Measurements from ENCODE around the gene IARS2.
"Not testable (repeated sequence)": the region's sequence is repeated elsewhere in the genome, so short reads cannot be mapped to it uniquely, and the experiment has no call there.

IARS2 gene

DNA sequence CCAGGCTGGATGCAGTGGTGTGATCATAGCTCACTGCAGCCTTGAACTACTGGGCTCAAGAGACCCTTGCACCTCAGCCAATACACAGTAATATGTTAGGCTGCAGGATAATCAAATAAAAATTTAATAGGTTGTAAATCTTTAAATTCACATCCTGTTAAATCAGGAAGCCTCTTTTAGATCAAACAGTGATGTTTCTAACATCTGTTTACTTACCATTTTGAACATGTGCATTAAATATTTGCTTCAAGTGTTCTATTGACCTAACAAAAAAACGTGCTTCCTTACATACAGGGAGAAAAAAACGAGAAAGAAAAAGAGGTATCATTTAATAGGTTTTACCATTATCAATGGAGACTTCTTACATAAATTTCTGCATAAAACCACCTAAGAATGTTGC, 70.6 kb downstream of the IARS2 start:
- Histone ChIP-seq H3K27me3 (ENCODE audit: control insufficient read depth, insufficient read depth, low read length) (no peaks in the 10 kb centered on the region), H3K4me3 (ENCODE audit: low read length) (no peak overlapping the region), H3K36me3 (ENCODE audit: control insufficient read depth, insufficient read depth, low read length) (peaks cover 8% of the 10 kb centered on the region; the same call in 1 of the 2 replicates), H3K9me3 (ENCODE audit: control insufficient read depth, insufficient read depth, low read length) (no peaks in the 10 kb centered on the region), H3K4me1 (ENCODE audit: control insufficient read depth, insufficient read depth, low read length) (no peaks in the 10 kb centered on the region), H3K27ac (ENCODE audit: low read length) (no peak overlapping the region)
- WGBS (ENCODE audit: insufficient coverage, insufficient read length): no CpG with 5 or more reads among the region's 2 CpGs
- DNase-seq (ENCODE audit: low read depth, low spot score): no peak

DNA sequence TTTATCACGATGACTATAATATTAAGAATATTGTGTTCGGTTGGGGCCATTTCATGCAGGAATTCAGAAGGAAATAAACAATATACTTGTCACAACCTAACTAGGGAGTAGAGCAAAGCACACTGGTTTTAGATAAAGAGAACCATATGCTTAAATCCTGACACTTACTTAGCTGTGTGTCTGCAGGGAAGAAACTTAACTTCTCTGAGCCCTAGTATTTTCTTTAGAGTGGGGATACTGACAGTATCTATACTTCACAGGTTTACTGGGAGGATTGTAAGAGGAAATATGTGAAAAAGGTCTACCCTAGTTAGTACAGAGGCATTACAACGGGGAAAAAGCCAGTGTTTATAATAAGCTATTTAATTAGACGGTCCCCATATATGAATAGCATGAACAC, 72.9 kb downstream of the IARS2 start:
- Histone ChIP-seq H3K27ac (ENCODE audit: low read length) (no peak overlapping the region), H3K4me3 (ENCODE audit: low read length) (no peak overlapping the region), H3K4me1 (ENCODE audit: control insufficient read depth, insufficient read depth, low read length) (no peaks in the 10 kb centered on the region), H3K9me3 (ENCODE audit: control insufficient read depth, insufficient read depth, low read length) (no peaks in the 10 kb centered on the region), H3K36me3 (ENCODE audit: control insufficient read depth, insufficient read depth, low read length) (peaks cover 12% of the 10 kb centered on the region; the same call in 1 of the 2 replicates), H3K27me3 (ENCODE audit: control insufficient read depth, insufficient read depth, low read length) (no peaks in the 10 kb centered on the region)
- no CpG with 5 or more reads among the region's 4 CpGs for WGBS (ENCODE audit: insufficient coverage, insufficient read length)
- no peak for DNase-seq (ENCODE audit: low read depth, low spot score)

DNA sequence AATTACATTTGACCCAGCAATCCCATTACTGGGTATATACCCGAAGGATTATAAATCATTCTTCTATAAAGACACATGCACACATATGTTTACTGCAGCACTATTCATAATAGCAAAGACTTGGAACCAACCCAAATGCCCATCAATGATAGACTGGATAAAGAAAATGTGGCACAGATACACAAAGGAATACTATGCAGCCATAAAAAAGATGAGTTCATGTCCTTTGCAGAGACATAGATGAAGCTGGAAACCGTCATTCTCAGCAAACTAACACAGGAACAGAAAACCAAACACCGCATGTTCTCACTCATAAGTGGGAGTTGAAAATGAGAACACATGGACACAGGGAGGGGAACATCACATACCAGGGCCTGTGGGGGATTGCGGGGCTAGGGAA, 76.0 kb downstream of the IARS2 start:
- H3K9me3 ChIP-seq (ENCODE audit: control insufficient read depth, insufficient read depth, low read length); H3K27me3 ChIP-seq (ENCODE audit: control insufficient read depth, insufficient read depth, low read length); H3K4me1 ChIP-seq (ENCODE audit: control insufficient read depth, insufficient read depth, low read length); H3K4me3 ChIP-seq (ENCODE audit: low read length); H3K27ac ChIP-seq (ENCODE audit: low read length); DNase-seq (ENCODE audit: low read depth, low spot score): not testable (repeated sequence)
- peaks cover 13% of the 10 kb centered on the region; the same call in 1 of the 2 replicates for H3K36me3 ChIP-seq (ENCODE audit: control insufficient read depth, insufficient read depth, low read length)
- no CpG with 5 or more reads among the region's 4 CpGs for WGBS (ENCODE audit: insufficient coverage, insufficient read length)

DNA sequence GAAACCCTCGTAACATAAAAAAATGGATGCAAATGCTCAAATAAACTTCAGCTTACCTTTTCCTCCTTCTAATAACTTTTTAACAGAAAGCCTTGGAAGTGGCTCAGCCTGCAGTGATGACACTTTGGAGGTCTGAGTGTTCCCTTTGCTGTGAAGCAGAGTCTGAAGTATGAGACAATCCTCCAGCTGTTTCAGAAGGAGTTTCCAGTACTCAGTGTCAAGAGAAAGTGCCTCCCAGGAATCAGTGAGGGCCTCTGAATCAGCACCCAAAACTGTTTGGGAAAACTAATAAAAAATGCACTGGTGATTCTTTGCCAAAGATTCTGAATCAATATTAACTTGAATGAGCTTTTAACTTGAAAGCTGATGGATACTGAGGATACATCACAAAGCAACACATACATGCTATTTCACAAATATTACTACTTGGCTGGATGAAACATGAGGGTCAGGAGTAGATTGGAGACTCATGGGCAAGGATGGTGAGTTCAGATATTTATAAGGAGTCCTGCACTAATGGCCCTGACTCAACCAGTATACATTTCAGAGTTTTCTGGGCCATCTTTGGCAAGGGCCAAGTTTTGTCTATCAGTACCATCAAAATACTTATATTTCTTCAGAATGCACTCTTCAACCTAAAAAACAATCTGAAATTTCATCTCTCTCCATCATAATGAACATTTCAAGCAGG, 77.0 kb downstream of the IARS2 start:
- no CpG with 5 or more reads among the region's 1 CpG for WGBS (ENCODE audit: insufficient coverage, insufficient read length)
- no peak overlapping the region for H3K27ac ChIP-seq (ENCODE audit: low read length)
- H3K4me3 ChIP-seq (ENCODE audit: low read length): no peak overlapping the region
- peaks cover 13% of the 10 kb centered on the region; the same call in 1 of the 2 replicates for H3K36me3 ChIP-seq (ENCODE audit: control insufficient read depth, insufficient read depth, low read length)
- H3K27me3 ChIP-seq (ENCODE audit: control insufficient read depth, insufficient read depth, low read length): no peaks in the 10 kb centered on the region
- no peaks in the 10 kb centered on the region for H3K4me1 ChIP-seq (ENCODE audit: control insufficient read depth, insufficient read depth, low read length)
- no peak for DNase-seq (ENCODE audit: low read depth, low spot score)
- no peaks in the 10 kb centered on the region for H3K9me3 ChIP-seq (ENCODE audit: control insufficient read depth, insufficient read depth, low read length)

DNA sequence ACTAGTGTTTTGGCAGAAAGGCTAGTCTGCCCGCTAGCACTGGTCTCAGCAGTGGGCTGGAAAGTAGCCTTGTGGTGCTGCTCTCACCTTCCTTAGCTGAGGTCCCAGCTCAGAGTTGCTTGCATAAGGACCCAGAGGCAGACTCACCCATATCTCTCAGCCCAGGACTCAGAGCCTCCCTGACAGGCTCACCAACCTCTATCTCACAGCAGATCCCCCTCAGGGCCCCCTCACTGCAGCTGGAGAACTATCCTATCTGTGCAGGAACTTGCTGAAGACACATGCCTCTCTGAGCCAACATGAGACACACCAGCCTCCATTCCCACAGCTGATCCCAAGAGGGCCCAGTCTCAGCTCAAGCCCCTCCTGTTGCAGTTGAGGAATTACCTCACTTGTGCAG, 82.6 kb downstream of the IARS2 start:
- no CpG with 5 or more reads among the region's 1 CpG for WGBS (ENCODE audit: insufficient coverage, insufficient read length)
- no peaks in the 10 kb centered on the region for H3K27me3 ChIP-seq (ENCODE audit: control insufficient read depth, insufficient read depth, low read length)
- no peaks in the 10 kb centered on the region for H3K9me3 ChIP-seq (ENCODE audit: control insufficient read depth, insufficient read depth, low read length)
- DNase-seq (ENCODE audit: low read depth, low spot score): no peak
- H3K4me3 ChIP-seq (ENCODE audit: low read length): no peak overlapping the region
- no peaks in the 10 kb centered on the region for H3K4me1 ChIP-seq (ENCODE audit: control insufficient read depth, insufficient read depth, low read length)
- no peak overlapping the region for H3K27ac ChIP-seq (ENCODE audit: low read length)
- H3K36me3 ChIP-seq (ENCODE audit: control insufficient read depth, insufficient read depth, low read length): peaks cover 5% of the 10 kb centered on the region; the same call in 1 of the 2 replicates

DNA sequence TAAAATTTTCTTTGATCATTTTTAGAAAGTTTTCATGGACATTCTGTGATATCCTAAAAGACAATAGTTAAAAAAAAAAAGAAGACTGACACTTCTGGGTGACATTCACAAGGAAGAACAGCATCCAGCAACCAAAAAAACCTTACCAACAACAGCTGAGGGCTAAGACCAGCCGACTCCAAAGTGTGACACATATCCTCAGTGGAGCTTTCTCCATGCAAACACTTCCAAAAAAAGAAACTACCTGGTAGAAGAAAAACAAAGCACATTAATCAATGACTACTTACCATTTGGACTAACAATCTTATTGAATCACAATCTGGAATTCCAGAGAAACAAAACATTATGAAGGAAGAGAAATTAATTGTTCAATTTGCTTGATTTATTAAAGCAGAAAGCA, 88.2 kb downstream of the IARS2 start:
- no CpG with 5 or more reads among the region's 1 CpG for WGBS (ENCODE audit: insufficient coverage, insufficient read length)

DNA sequence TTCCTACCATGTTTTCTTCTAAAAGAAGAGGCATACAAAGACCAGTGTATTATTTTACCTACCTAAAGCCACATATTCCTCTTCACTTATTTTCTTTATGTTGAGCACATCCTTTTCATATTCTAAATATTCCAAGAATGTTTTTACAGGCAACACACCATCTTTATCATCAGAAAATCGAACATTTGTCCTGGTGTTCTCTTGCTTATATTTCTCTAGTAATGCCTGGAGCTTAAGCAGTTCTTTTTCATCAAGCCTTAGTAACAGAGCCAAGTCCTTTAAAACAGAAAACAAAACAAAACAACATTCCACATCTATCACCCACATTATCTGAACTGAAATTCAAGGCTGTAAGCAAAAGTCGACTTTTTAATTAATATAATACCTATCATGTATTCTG, 88.7 kb downstream of the IARS2 start:
- peaks cover 4% of the 10 kb centered on the region; the same call in 1 of the 2 replicates for H3K36me3 ChIP-seq (ENCODE audit: control insufficient read depth, insufficient read depth, low read length)
- H3K4me3 ChIP-seq (ENCODE audit: low read length): no peak overlapping the region
- WGBS (ENCODE audit: insufficient coverage, insufficient read length): 100% methylated on average over 1 of the region's 2 CpGs
- no peaks in the 10 kb centered on the region for H3K9me3 ChIP-seq (ENCODE audit: control insufficient read depth, insufficient read depth, low read length)
- no peaks in the 10 kb centered on the region for H3K4me1 ChIP-seq (ENCODE audit: control insufficient read depth, insufficient read depth, low read length)
- DNase-seq (ENCODE audit: low read depth, low spot score): no peak
- no peaks in the 10 kb centered on the region for H3K27me3 ChIP-seq (ENCODE audit: control insufficient read depth, insufficient read depth, low read length)
- H3K27ac ChIP-seq (ENCODE audit: low read length): no peak overlapping the region

More for the DNA sequence above, 88.2 kb downstream of the IARS2 start:
- no peaks in the 10 kb centered on the region for H3K27me3 ChIP-seq (ENCODE audit: control insufficient read depth, insufficient read depth, low read length)
- H3K27ac ChIP-seq (ENCODE audit: low read length): no peak overlapping the region
- peaks cover 3% of the 10 kb centered on the region; the same call in 1 of the 2 replicates for H3K36me3 ChIP-seq (ENCODE audit: control insufficient read depth, insufficient read depth, low read length)
- DNase-seq (ENCODE audit: low read depth, low spot score): no peak
- H3K4me1 ChIP-seq (ENCODE audit: control insufficient read depth, insufficient read depth, low read length): no peaks in the 10 kb centered on the region
- H3K4me3 ChIP-seq (ENCODE audit: low read length): no peak overlapping the region
- no peaks in the 10 kb centered on the region for H3K9me3 ChIP-seq (ENCODE audit: control insufficient read depth, insufficient read depth, low read length)

DNA sequence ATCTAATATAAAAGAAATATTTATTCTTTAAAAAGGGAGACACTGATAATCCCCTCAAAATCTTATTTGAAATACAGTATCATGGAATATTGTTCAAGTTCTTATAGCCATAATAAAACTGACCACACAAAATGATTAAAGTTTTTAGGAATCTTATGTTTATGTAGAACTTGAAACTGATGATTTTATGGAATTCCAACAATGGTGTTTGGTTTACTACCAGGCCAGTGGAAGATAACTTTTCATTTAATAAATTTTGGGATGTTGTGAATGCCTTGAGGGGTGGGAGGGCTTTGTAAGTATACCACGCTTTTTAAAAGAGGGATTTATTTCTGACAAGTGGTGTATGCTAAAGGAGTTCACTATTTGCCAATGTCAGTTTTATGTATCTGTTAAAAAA, 90.6 kb downstream of the IARS2 start:
- Histone ChIP-seq H3K4me3 (ENCODE audit: low read length) (no peak overlapping the region), H3K27me3 (ENCODE audit: control insufficient read depth, insufficient read depth, low read length) (no peaks in the 10 kb centered on the region), H3K27ac (ENCODE audit: low read length) (no peak overlapping the region), H3K36me3 (ENCODE audit: control insufficient read depth, insufficient read depth, low read length) (peaks cover 6% of the 10 kb centered on the region; the same call in 1 of the 2 replicates), H3K4me1 (ENCODE audit: control insufficient read depth, insufficient read depth, low read length) (no peaks in the 10 kb centered on the region), H3K9me3 (ENCODE audit: control insufficient read depth, insufficient read depth, low read length) (no peaks in the 10 kb centered on the region)
- no peak for DNase-seq (ENCODE audit: low read depth, low spot score)
- WGBS (ENCODE audit: insufficient coverage, insufficient read length): no CpG with 5 or more reads among the region's 1 CpG

DNA sequence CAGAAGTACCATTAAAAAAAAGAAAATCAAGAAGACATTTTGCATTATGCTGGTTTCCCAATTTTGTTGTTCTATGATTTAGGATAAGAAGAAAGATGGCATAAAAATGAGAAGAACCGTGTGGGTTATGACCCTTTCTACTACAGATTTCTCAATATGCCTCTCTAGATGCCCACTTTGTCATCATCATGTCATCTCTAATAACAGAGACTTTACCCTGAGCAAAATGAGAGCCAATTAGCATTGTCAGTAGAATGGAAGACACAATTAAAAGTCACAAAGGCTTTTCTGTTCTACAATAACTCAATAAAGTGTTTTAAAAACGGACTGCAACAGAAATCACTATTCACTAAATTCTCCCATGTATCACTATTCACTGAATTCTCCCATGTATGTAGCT, 92.8 kb downstream of the IARS2 start:
- DNase-seq (ENCODE audit: low read depth, low spot score): no peak
- H3K27ac ChIP-seq (ENCODE audit: low read length): no peak overlapping the region
- no peaks in the 10 kb centered on the region for H3K4me1 ChIP-seq (ENCODE audit: control insufficient read depth, insufficient read depth, low read length)
- H3K36me3 ChIP-seq (ENCODE audit: control insufficient read depth, insufficient read depth, low read length): peaks cover 3% of the 10 kb centered on the region; the same call in 1 of the 2 replicates
- WGBS (ENCODE audit: insufficient coverage, insufficient read length): no CpG with 5 or more reads among the region's 2 CpGs
- H3K27me3 ChIP-seq (ENCODE audit: control insufficient read depth, insufficient read depth, low read length): no peaks in the 10 kb centered on the region
- H3K9me3 ChIP-seq (ENCODE audit: control insufficient read depth, insufficient read depth, low read length): no peaks in the 10 kb centered on the region
- no peak overlapping the region for H3K4me3 ChIP-seq (ENCODE audit: low read length)

DNA sequence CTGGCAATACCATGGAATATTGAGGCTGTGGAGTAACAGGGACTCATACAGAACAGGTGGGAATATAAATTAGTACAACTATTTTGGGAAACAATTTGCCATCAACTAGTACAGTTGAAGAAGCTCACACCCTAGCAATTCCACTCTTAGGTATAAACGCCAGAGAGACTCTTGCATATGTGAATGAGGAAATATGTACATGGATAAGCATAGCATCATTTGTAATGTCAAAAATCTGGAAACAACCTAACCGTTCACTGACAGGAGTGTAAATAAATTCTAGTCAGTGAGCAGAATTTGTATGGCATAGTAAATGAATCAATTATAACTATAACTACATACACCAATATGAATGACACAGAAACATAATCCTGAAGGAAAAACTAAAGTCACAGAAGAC, 94.6 kb downstream of the IARS2 start:
- DNase-seq (ENCODE audit: low read depth, low spot score): no peak
- Histone ChIP-seq H3K36me3 (ENCODE audit: control insufficient read depth, insufficient read depth, low read length) (peaks cover 7% of the 10 kb centered on the region; the same call in 1 of the 2 replicates), H3K4me1 (ENCODE audit: control insufficient read depth, insufficient read depth, low read length) (no peaks in the 10 kb centered on the region), H3K27me3 (ENCODE audit: control insufficient read depth, insufficient read depth, low read length) (no peaks in the 10 kb centered on the region), H3K9me3 (ENCODE audit: control insufficient read depth, insufficient read depth, low read length) (no peaks in the 10 kb centered on the region), H3K4me3 (ENCODE audit: low read length) (no peak overlapping the region), H3K27ac (ENCODE audit: low read length) (no peak overlapping the region)
- WGBS (ENCODE audit: insufficient coverage, insufficient read length): no CpG with 5 or more reads among the region's 2 CpGs
